Measurements from ENCODE around the gene SORL1. TPM values are rescaled to one million over a fixed set of nuclear protein-coding genes. Genes with fewer than 3 reads are reported as not detected.
A peak's percentile ranks its signal among the peaks of the same experiment; 100 is the strongest.

The SORL1 gene
- total and polyA plus RNA-seq, 2 of the 13 experiments (the other 11 are each of a cell fraction or from before 2014, with no cell fraction given) = 21.3 to 148 TPM

GRCh38 chr11:121451986-121452608 is at the start of gene SORL1 (continued):
- no peak for TF ChIP-seq TERF1 (CRISPR knock-in tag; IDR thresholded peaks at IDR 0.05)
- TF ChIP-seq NFKBIZ (CRISPR knock-in tag; IDR thresholded peaks at IDR 0.05) = no peak
- no peak for TF ChIP-seq ZNF180 (CRISPR knock-in tag; IDR thresholded peaks at IDR 0.05; ENCODE audit: borderline replicate concordance, low read depth)
- TF ChIP-seq ATM (IDR thresholded peaks at IDR 0.05; ENCODE audit: borderline replicate concordance) = no peak
- TF ChIP-seq MBD4 (IDR thresholded peaks at IDR 0.05; ENCODE audit: borderline replicate concordance, low read length) = no peak
- peak; percentile 56 for TF ChIP-seq ZNF574 (CRISPR knock-in tag; IDR thresholded peaks at IDR 0.05)
- no peak for TF ChIP-seq JARID2 (CRISPR knock-in tag; IDR thresholded peaks at IDR 0.05; ENCODE audit: insufficient replicate concordance)
- TF ChIP-seq GATA4 (IDR thresholded peaks at IDR 0.05; ENCODE audit: borderline replicate concordance, low read depth) = no peak
- TF ChIP-seq SYNCRIP (IDR thresholded peaks at IDR 0.05; ENCODE audit: insufficient read depth, low read depth, low read length) = no peak
- TF ChIP-seq ZGPAT (CRISPR knock-in tag; IDR thresholded peaks at IDR 0.05) = no peak; the same call in 1 of the 2 replicates
- no peak for TF ChIP-seq SMAD3 (CRISPR knock-in tag; IDR thresholded peaks at IDR 0.05)
- TF ChIP-seq PLRG1 (conservative IDR thresholded peaks at IDR 0.05) = no peak
- TF ChIP-seq TCF12 (IDR thresholded peaks at IDR 0.05) = no peak
- TF ChIP-seq TCF12 (CRISPR knock-in tag; IDR thresholded peaks at IDR 0.05) = no peak
- TF ChIP-seq MTF1 (CRISPR knock-in tag; IDR thresholded peaks at IDR 0.05) = no peak
- TF ChIP-seq ISL2 (CRISPR knock-in tag; IDR thresholded peaks at IDR 0.05) = no peak; the same call in 1 of the 2 replicates
- peak; percentile 69 for TF ChIP-seq SALL1 (CRISPR knock-in tag; IDR thresholded peaks at IDR 0.05)
- TF ChIP-seq CEBPG (CRISPR knock-in tag; IDR thresholded peaks at IDR 0.05) = no peak; the same call in 1 of the 2 replicates
- TF ChIP-seq MXI1 (IDR thresholded peaks at IDR 0.05; ENCODE audit: borderline replicate concordance, low read depth, low read length) = no peak
- TF ChIP-seq RFX1 (IDR thresholded peaks at IDR 0.05) = no peak
- no peak for TF ChIP-seq AKAP8 (CRISPR knock-in tag; IDR thresholded peaks at IDR 0.05)

All from HepG2 (cell line).